Right ventricle myocardium superior (tissue), 1 donor: Measurements from ENCODE around the gene FGL2. TPM values are rescaled to one million over a fixed set of nuclear protein-coding genes. Genes with fewer than 3 reads are reported as not detected.
"Not testable (repeated sequence)": the region's sequence is repeated elsewhere in the genome, so short reads cannot be mapped to it uniquely, and the experiment has no call there.

Experiments used
- ATAC-seq: fragments of 200-7000 bp; cut with Tn5 transposase; one replicate; pipeline ENCODE4 v1.9.1; 2020; ENCODE audit warnings: mild to moderate bottlenecking; ENCODE audit not compliant: poor library complexity
- DNase-seq: peaks from one replicate; pipeline ENCODE4 v3.0.0-alpha.2; 2020
- intact Hi-C: fragments of 100-400 bp; cut with DNase I; formaldehyde crosslinking; loops from one replicate; pipeline ENCODE4 v1.11.2; 2022
- total RNA-seq: library from RNA; stranded (reverse); fragmentation: NEBNext Ultra II Directional; extraction: Animal tissue kit (Norgen Biotek cat#: 25700); gene quantifications from one replicate; pipeline ENCODE4 v1.2.1, GENCODE V29; 2021
- donor health status: DM: no; HTN: yes; CAD: no; lungs with severe emphysema.

FGL2 gene
- total RNA-seq, 1 donor from 2014 or later = 11.5 TPM

- intact Hi-C loops, DNase-seq, ATAC-seq: not testable (repeated sequence)
These were observed 24.3 kb downstream of the FGL2 start for GRCh38 chr7:77175274-77175800.

DNA sequence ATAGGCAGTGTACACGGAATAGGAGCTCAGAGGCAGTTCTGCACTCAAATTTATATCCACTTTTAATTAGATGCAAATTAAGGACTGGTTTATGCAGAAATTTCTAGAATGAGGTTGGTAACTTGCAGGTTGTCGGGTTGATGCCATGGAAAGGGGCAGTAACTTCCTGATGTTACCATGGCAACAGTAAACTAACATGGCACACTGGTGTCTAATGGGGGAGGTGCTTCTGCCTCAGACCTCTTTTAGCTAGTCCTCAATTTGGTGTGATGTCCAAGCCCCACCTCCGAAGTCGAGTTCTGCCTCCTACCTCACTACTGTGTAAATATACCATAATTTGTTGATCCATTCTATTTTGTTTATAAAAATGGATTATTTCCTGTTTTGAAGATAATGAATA, 25.2 kb downstream of the FGL2 start:
- ATAC-seq, intact Hi-C loops, DNase-seq: not testable (repeated sequence)

DNA sequence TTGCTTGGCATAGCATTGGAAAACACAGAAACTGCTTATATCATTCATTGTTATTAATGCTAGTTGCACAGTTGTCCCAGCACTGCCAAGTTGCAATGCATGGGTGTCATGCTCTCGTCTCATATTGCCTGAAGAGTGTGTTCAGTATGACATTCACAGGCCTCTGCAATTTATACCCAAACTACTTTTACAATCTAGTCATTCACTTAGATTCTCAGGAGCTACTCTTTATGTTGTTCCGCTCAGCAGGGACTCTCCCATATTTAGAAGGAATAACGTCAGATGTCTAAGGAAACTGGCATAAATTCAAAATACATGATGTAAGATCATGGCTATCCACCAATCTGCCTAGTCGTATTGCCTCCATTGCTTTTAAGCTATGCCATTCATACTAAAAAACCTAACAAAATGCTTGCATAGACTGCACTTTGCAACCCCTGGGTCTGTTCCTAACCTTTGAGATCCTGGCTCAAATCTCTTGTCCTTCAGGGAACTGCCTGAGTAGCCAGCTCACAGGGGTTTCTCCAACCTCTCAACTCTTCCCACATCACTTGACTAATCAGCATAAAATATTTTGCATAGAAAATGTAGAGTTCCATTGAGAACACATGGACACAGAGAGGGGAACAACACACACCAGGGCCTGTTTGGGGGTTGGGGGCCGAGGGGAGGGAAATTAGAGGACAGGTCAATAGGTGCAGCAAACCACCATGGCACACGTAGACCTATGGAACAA, 27.0 kb downstream of the FGL2 start:
- DNase-seq, intact Hi-C loops, ATAC-seq: not testable (repeated sequence)

GRCh38 chr7:77171073-77171472, 28.5 kb downstream of the FGL2 start:
- DNase-seq, intact Hi-C loops, ATAC-seq: not testable (repeated sequence)

- ATAC-seq = peak; percentile 45
- DNase-seq = peak; percentile 35
- intact Hi-C loops = no loop called here
These were observed 42.2 kb downstream of the FGL2 start for GRCh38 chr7:77157446-77157845.

DNA sequence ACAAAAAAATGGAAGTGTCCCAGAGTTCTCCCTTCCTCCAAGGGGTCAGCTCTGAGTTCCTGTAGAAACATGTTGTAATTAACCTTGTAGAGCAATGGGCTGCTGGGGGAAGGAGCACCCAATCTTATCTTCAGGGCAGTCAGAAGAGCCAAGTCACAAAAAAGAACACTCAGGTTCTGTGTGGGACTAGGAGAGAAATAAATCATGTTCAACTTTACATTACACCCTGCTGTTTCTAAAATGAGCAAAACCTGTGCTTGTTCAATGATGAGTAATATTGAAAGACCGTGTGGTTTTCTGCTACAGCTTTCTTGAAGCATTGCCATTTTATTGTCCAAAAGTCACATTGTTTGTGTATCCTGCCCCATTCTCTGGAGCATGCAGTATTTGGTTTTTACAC, 42.6 kb downstream of the FGL2 start:
- intact Hi-C loops, DNase-seq: not testable (repeated sequence)
- ATAC-seq = peak; percentile 41

DNA sequence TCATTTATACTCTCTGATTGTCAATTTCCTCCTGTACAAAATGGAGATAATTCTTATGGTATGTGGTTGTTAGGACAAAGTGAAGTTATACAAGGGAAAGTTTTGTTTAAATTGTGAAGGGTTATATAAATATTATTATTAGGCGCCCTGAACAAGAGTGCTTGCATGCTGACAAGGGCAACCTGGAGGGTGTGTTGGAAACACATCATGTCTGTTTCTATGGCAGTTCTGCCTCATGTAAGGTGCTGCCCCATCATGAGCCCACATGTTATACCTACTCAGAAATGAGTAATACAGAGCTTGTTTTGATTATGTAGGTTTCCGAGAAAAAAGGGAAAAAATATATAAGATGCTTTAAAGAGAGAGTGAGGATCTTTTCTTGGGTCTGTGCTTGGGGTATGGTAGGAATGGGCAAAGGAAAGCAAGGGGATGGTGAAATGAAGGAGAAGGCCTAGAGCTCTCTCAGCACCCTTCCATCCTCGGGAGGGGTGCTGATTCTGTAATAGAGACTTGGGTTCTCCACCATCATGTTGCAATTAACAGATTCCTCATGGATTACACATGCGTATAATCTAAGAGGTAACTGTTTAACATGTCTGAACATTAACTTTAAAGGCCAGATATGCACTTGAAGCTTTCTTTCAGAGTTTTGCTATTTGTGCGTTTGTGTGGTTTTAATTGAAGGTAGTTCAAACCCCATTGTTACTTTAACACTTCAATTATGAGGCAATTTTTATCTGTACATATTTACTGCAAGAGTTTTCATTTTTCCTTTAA, 43.8 kb downstream of the FGL2 start:
- ATAC-seq, DNase-seq, intact Hi-C loops: not testable (repeated sequence)

GRCh38 chr7:77154917-77155464, 44.6 kb downstream of the FGL2 start:
- ATAC-seq = peak; percentile 46
- intact Hi-C loops, DNase-seq: not testable (repeated sequence)

- DNase-seq, intact Hi-C loops: not testable (repeated sequence)
- peak; percentile 18 for ATAC-seq
These were observed 47.4 kb downstream of the FGL2 start for GRCh38 chr7:77152232-77152631.

Other genes with a start within 250 kb of the FGL2 start
- gene SPDYE17, start 167.5 kb downstream of the FGL2 start, total RNA-seq = not detected
- 0.22 TPM for gene SPDYE18, start 137.3 kb downstream of the FGL2 start, total RNA-seq
- 13.5 TPM for gene CCDC146, start 77.2 kb downstream of the FGL2 start, total RNA-seq
- gene GSAP, start 216.5 kb upstream of the FGL2 start, total RNA-seq = 8.0 TPM